Measurements from ENCODE around the gene TYW1. TPM values are rescaled to one million over a fixed set of nuclear protein-coding genes. Genes with fewer than 3 reads are reported as not detected.
"Not testable (repeated sequence)": the region's sequence is repeated elsewhere in the genome, so short reads cannot be mapped to it uniquely, and the experiment has no call there.

TYW1 gene
- total RNA-seq, 1 donor from 2014 or later, result 23.1 TPM

DNA sequence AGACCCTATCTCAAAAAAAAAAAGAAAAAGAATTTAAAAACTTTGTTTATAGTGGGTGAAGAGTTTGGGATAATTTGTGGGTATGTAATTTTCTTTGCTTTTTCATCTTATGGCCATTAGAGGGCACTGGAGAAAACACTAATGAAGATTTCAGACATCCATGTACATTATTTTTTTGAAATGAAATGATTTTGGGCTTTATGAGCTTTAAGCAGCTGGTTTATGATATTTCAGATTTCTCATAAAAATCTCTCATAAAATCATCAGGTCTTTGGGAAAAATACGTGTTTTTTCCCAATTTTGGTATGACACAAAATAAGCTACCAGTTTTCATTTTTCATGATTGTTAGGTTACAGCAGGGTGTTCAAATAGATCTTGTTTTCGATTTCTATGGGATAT lies 44.2 kb downstream of the TYW1 start:
- DNase-seq (ENCODE audit: low spot score); H3K4me3 ChIP-seq; H3K4me3 Mint-ChIP-seq; H3K27me3 ChIP-seq; H3K36me3 ChIP-seq; H3K9me3 Mint-ChIP-seq; H3K36me3 Mint-ChIP-seq; H3K79me2 ChIP-seq (ENCODE audit: low read depth); H3K27ac Mint-ChIP-seq; H3F3A ChIP-seq (ENCODE audit: low read depth); H3K27ac ChIP-seq; H4K20me1 ChIP-seq (ENCODE audit: low read depth); H3K4me1 ChIP-seq; H3K9ac ChIP-seq; H3K9me3 ChIP-seq (ENCODE audit: low read depth); H3K4me1 Mint-ChIP-seq; H3K27me3 Mint-ChIP-seq (ENCODE audit: insufficient read depth, low read depth); H3K4me2 ChIP-seq; H2AFZ ChIP-seq (replicated peaks): not testable (repeated sequence)
- TF ChIP-seq, protein P1, sequence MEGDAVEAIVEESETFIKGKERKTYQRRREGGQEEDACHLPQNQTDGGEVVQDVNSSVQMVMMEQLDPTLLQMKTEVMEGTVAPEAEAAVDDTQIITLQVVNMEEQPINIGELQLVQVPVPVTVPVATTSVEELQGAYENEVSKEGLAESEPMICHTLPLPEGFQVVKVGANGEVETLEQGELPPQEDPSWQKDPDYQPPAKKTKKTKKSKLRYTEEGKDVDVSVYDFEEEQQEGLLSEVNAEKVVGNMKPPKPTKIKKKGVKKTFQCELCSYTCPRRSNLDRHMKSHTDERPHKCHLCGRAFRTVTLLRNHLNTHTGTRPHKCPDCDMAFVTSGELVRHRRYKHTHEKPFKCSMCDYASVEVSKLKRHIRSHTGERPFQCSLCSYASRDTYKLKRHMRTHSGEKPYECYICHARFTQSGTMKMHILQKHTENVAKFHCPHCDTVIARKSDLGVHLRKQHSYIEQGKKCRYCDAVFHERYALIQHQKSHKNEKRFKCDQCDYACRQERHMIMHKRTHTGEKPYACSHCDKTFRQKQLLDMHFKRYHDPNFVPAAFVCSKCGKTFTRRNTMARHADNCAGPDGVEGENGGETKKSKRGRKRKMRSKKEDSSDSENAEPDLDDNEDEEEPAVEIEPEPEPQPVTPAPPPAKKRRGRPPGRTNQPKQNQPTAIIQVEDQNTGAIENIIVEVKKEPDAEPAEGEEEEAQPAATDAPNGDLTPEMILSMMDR (IDR thresholded peaks at IDR 0.05), result peak; percentile 57

DNA sequence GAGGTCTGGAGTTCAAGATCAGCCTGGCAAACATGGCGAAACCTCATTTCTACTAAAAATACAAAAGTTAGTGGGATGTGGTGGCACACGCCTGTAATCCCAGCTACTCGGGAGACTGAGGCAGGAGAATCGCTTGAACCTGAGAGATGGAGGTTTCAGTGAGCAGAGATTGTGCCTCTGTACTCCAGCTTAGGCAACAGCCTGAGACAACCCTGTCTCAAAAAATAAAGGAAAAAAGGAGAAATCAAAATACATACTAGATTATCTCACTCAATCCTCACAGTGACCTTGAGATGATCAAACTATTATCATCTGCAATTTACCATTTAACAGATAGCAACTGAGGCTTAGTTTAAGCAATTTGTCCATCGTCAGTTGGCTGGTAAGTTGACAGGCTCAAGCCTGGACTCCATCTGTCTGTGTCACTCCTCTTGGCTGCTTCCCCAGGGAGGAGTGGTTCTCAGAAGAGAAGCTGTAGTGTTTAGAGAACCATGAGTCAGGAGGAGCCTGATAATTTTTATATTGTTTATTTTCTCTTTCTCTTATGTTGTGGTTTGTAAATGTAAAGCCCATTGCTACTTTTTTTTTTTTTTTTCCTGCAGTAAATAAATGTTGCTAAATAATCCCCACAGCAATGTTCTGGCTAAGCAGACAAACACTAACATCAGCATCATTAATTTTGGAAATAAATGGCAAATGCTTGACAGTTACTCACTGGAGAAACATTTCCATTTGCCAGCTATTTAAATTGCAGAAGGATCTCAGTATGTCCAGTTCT lies 46.3 kb downstream of the TYW1 start:
- H3K9ac ChIP-seq; DNase-seq (ENCODE audit: low spot score); H3K9me3 ChIP-seq (ENCODE audit: low read depth); H3K27ac ChIP-seq; H3K4me3 Mint-ChIP-seq; H3K27me3 ChIP-seq; H3K4me2 ChIP-seq; H3K27me3 Mint-ChIP-seq (ENCODE audit: insufficient read depth, low read depth); H3K79me2 ChIP-seq (ENCODE audit: low read depth); H2AFZ ChIP-seq (replicated peaks); H3K4me1 Mint-ChIP-seq; H3K27ac Mint-ChIP-seq; H3K9me3 Mint-ChIP-seq; H4K20me1 ChIP-seq (ENCODE audit: low read depth); H3K4me1 ChIP-seq; H3F3A ChIP-seq (ENCODE audit: low read depth); H3K36me3 Mint-ChIP-seq; H3K4me3 ChIP-seq; H3K36me3 ChIP-seq: not testable (repeated sequence)

DNA sequence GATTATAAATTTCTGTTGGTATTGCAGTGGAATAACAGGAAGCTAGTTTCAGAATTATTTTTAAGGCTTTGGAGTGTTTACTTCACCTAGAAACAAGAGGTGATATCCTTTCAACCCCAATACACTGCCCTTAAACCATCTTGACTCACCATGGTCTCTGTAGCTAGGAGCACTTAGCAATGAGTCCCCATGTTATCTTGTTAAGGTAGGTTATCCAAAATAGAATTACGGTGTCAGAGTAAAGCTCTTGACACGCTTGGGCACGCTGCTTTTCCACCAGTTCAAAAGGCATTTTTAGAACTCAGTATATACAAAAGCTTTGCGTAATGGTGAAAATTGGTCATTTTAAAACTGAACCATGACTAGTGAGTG lies 46.9 kb downstream of the TYW1 start:
- H3K4me1 ChIP-seq; H3K4me1 Mint-ChIP-seq; H3K27ac Mint-ChIP-seq; H3K9ac ChIP-seq; H3F3A ChIP-seq (ENCODE audit: low read depth); H3K4me3 Mint-ChIP-seq; H3K27me3 ChIP-seq; H2AFZ ChIP-seq (replicated peaks); H4K20me1 ChIP-seq (ENCODE audit: low read depth); H3K36me3 Mint-ChIP-seq; DNase-seq (ENCODE audit: low spot score); H3K79me2 ChIP-seq (ENCODE audit: low read depth); H3K9me3 Mint-ChIP-seq; H3K27ac ChIP-seq; H3K4me3 ChIP-seq; H3K4me2 ChIP-seq; H3K9me3 ChIP-seq (ENCODE audit: low read depth); H3K27me3 Mint-ChIP-seq (ENCODE audit: insufficient read depth, low read depth); H3K36me3 ChIP-seq: not testable (repeated sequence)

DNA sequence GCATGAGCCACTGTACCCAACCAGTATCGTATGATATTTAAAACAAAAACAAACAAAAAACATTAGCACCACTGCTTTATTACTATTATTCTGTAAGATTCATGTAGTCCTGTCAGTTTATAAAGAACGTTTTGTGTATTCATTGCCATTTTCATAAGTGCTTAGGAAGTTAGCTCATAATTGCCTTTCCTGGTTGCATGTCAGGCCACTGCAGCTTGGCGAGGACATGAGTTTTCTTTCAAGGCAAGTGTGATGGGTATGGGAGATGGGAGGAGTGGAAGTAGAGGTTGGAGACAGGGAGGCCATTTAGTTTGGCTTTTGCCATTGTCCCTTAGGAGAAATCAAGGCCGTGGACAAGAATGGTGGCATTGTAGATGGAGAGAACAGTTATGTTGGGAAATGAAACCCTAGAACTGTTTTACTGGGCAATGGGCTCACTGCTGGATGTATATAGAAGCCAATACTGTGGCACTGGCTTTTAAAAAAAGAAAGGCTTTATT lies 48.9 kb downstream of the TYW1 start:
- Mint-ChIP-seq H3K27ac (no peak overlapping the region), H3K4me1 (no peaks in the 10 kb centered on the region), H3K36me3 (no peaks in the 10 kb centered on the region), H3K27me3 (ENCODE audit: insufficient read depth, low read depth) (no peaks in the 10 kb centered on the region), H3K9me3 (no peaks in the 10 kb centered on the region), H3K4me3 (no peak overlapping the region)
- Histone ChIP-seq H3F3A (ENCODE audit: low read depth) (no peaks in the 10 kb centered on the region), H3K36me3 (no peaks in the 10 kb centered on the region), H3K79me2 (ENCODE audit: low read depth) (no peaks in the 10 kb centered on the region), H3K9me3 (ENCODE audit: low read depth) (no peaks in the 10 kb centered on the region), H3K4me3 (no peak overlapping the region), H3K27me3 (no peaks in the 10 kb centered on the region), H2AFZ (replicated peaks) (no peak overlapping the region), H3K4me2 (no peak overlapping the region), H3K27ac (no peak overlapping the region), H3K9ac (no peak overlapping the region), H3K4me1 (no peaks in the 10 kb centered on the region), H4K20me1 (ENCODE audit: low read depth) (no peaks in the 10 kb centered on the region)
- DNase-seq (ENCODE audit: low spot score), result no peak
- TF ChIP-seq EZH2 (IDR thresholded peaks at IDR 0.05), result no peak
- TF ChIP-seq, protein P1 (IDR thresholded peaks at IDR 0.05), result no peak
- TF ChIP-seq EZH2phosphoT487 (IDR thresholded peaks at IDR 0.05), result no peak

DNA sequence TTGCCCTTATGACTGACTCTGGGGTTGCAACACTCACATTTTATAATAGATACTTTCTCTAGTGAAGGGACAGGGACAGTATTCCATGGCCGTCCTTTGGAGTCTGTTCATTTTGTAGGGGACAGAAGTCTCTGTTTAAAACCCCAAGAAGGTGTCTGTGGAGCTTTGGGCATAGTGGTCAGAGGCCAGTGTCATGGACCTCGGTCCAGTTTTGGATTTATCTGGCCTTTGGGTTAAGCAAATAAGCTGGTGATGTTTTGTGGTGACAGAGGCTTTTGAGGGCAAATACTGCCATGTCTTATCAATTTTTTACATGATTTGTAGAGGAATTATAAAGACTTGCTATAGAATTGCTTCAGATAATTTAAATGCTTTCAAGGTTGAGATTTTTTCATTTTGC lies 50.2 kb downstream of the TYW1 start:
- not testable (repeated sequence) for H3K4me1 ChIP-seq; H3K27me3 Mint-ChIP-seq (ENCODE audit: insufficient read depth, low read depth); H3K4me3 ChIP-seq; H2AFZ ChIP-seq (replicated peaks); H3K4me3 Mint-ChIP-seq; H3K4me1 Mint-ChIP-seq; H3K27ac Mint-ChIP-seq; DNase-seq (ENCODE audit: low spot score); H3K36me3 ChIP-seq; H3K9me3 ChIP-seq (ENCODE audit: low read depth); H3K36me3 Mint-ChIP-seq; H3K27ac ChIP-seq; H4K20me1 ChIP-seq (ENCODE audit: low read depth); H3K9ac ChIP-seq; H3K79me2 ChIP-seq (ENCODE audit: low read depth); H3K9me3 Mint-ChIP-seq; H3K27me3 ChIP-seq; H3F3A ChIP-seq (ENCODE audit: low read depth); H3K4me2 ChIP-seq

DNA sequence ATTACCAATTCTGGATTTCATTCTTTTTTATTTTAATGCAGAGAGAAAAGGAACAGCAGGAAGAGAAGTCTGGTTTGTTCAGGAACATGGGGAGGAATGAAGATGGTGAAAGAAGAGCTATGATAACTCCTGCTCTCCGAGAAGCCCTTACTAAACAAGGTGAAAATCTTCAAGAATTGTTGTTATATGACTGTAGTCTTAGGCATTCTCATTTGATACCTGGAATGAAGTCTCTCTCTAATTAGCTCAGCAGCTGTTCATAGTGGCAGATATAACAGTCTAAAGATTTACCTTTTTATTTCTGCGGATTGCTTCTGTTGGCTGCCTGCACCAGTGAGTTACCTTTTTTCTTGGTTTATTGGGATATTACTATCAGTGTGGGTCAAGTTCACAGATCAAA lies 53.3 kb downstream of the TYW1 start:
- H3K27me3 ChIP-seq; H3K4me3 Mint-ChIP-seq; H3K27ac Mint-ChIP-seq; H2AFZ ChIP-seq (replicated peaks); H3K4me2 ChIP-seq; H3F3A ChIP-seq (ENCODE audit: low read depth); DNase-seq (ENCODE audit: low spot score); H3K79me2 ChIP-seq (ENCODE audit: low read depth); H3K9me3 ChIP-seq (ENCODE audit: low read depth); H3K27me3 Mint-ChIP-seq (ENCODE audit: insufficient read depth, low read depth); H3K4me1 ChIP-seq; H3K9me3 Mint-ChIP-seq; H3K36me3 ChIP-seq; H3K9ac ChIP-seq; H3K4me3 ChIP-seq; H4K20me1 ChIP-seq (ENCODE audit: low read depth); H3K27ac ChIP-seq; H3K4me1 Mint-ChIP-seq: not testable (repeated sequence)
- H3K36me3 Mint-ChIP-seq, result peaks cover 14% of the 10 kb centered on the region

Data from neural progenitor cell (in vitro differentiated cells).